GM12878 (cell line): Measurements from ENCODE around the gene REST. TPM values are rescaled to one million over a fixed set of nuclear protein-coding genes. Genes with fewer than 3 reads are reported as not detected.

Experiments used
- ATAC-seq: fragments of 200-7000 bp; cut with Tn5 transposase; 3 replicates; pipeline ENCODE4 v1.9.1; 2020; ENCODE audit warnings: mild to moderate bottlenecking, moderate library complexity
- BruUV-seq: library from RNA; stranded (reverse); fragments of 400-500 nt; replicated peaks from 2 replicates; lab custom pipeline; 2021; lab: Mats Ljungman, UMichigan
- CTCF ChIA-PET: fragments of 300-600 bp; sonication (Branson Sonifier 250); formaldehyde crosslinking; extraction: SDS; loops from one replicate; lab custom pipeline; 2021; ENCODE audit warnings: inconsistent platforms; lab: Yijun Ruan, JAX
- POLR2A ChIA-PET: fragments of 350-600 bp; formaldehyde crosslinking; extraction: SDS; loops from one replicate; lab custom pipeline; 2021; ENCODE audit warnings: inconsistent platforms; lab: Charles Lee
- RAD21 ChIA-PET: fragments of 300-600 bp; sonication (Branson Sonifier 250); formaldehyde crosslinking; loops from one replicate; lab custom pipeline; 2023; ENCODE audit warnings: antibody characterized with exemption; ENCODE audit not compliant: unreplicated experiment; lab: Charles Lee
- SMC1A ChIA-PET: fragments of 300-600 bp; sonication (Branson Sonifier 250); formaldehyde crosslinking; loops from one replicate; lab custom pipeline; 2023; ENCODE audit not compliant: unreplicated experiment, uncharacterized antibody; lab: Charles Lee
- DNase-seq: peaks from one replicate; pipeline ENCODE4 v3.0.0-alpha.2; 2011; ENCODE audit warnings: low read depth, low spot score
- FAIRE-seq: peaks from 3 replicates; lab custom pipeline; 2011; peaks lifted over from hg19 to GRCh38; lab: Jason Lieb, UNC
- H2AFZ ChIP-seq: 2 replicates; pipeline ENCODE4 v1.6.0; 2011; ENCODE audit warnings: low read depth, low read length, control low read depth; ENCODE audit not compliant: control insufficient read depth
- H3K27ac ChIP-seq: 2 replicates; pipeline ENCODE4 v1.5.1; 2011; ENCODE audit warnings: control low read depth; ENCODE audit not compliant: control insufficient read depth, insufficient read depth
- H3K27me3 ChIP-seq, 2 experiments: replicated peaks in 1 of 2; 2 replicates each; pipeline versions ENCODE4 v1.6.0 to v1.6.1; 2011; ENCODE audit warnings: low read length in 1 of 2; ENCODE audit not compliant: control insufficient read depth in 2 of 2, insufficient read depth in 2 of 2
- H3K36me3 ChIP-seq, 2 experiments: 2 replicates each; pipeline ENCODE4 v1.5.1; 2011; ENCODE audit warnings: low read length in 1 of 2; ENCODE audit not compliant: control insufficient read depth in 2 of 2, insufficient read depth in 2 of 2
- H3K4me1 ChIP-seq: 2 replicates; pipeline ENCODE4 v1.6.1; 2011; ENCODE audit warnings: mild to moderate bottlenecking, low read length, moderate library complexity, mixed read lengths; ENCODE audit not compliant: control insufficient read depth, insufficient read depth
- H3K4me2 ChIP-seq: 2 replicates; pipeline ENCODE4 v1.6.0; 2011; ENCODE audit warnings: control low read depth; ENCODE audit not compliant: control insufficient read depth, insufficient read depth
- H3K4me3 ChIP-seq: fragments of 200-600 bp; sonication (generic); 2 replicates; pipeline ENCODE4 v1.5.1; 2016
- H3K79me2 ChIP-seq: 2 replicates; pipeline ENCODE4 v1.6.0; 2011; ENCODE audit warnings: low read length; ENCODE audit not compliant: control insufficient read depth, insufficient read depth
- H3K9ac ChIP-seq: 2 replicates; pipeline ENCODE4 v1.8.0; 2011; ENCODE audit warnings: low read length, control low read depth, mixed read lengths; ENCODE audit not compliant: control insufficient read depth, insufficient read depth
- H3K9me3 ChIP-seq: replicated peaks from 3 replicates; pipeline ENCODE4 v1.5.1; 2011; ENCODE audit warnings: mild to moderate bottlenecking, low read length; ENCODE audit not compliant: control insufficient read depth, insufficient read depth
- H4K20me1 ChIP-seq: 2 replicates; pipeline ENCODE4 v1.6.0; 2011; ENCODE audit not compliant: control insufficient read depth, insufficient read depth
- CEBPZ ChIP-seq: fragments of 150-350 bp; IDR thresholded peaks from 2 replicates; pipeline ENCODE4 v1.6.1; 2016; ENCODE audit warnings: low read depth, low read length
- EP300 ChIP-seq, 2 experiments: fragments of 150-350 bp in 1 of 2; IDR thresholded peaks; 2 replicates each; pipeline ENCODE4 v1.6.1; 2011 to 2012; ENCODE audit warnings: low read depth in 2 of 2, low read length in 2 of 2, borderline replicate concordance in 1 of 2, improper control_type of control experiment in 1 of 2, inconsistent platforms in 1 of 2; ENCODE audit not compliant: control insufficient read depth in 1 of 2
- EZH2 ChIP-seq: IDR thresholded peaks from 2 replicates; pipeline ENCODE4 v1.6.1; 2012; ENCODE audit warnings: low read depth, mild to moderate bottlenecking, control low read depth, inconsistent platforms, low read length, borderline replicate concordance; ENCODE audit not compliant: control insufficient read depth
- FOS ChIP-seq: IDR thresholded peaks from 3 replicates; pipeline ENCODE4 v1.6.1; 2011; ENCODE audit warnings: borderline replicate concordance; ENCODE audit not compliant: insufficient read length; ENCODE audit errors: extremely low read depth
- FOXM1 ChIP-seq: IDR thresholded peaks from 2 replicates; pipeline ENCODE4 v1.6.1; 2012; ENCODE audit warnings: low read depth, mild to moderate bottlenecking, inconsistent platforms, low read length, moderate library complexity
- HCFC1 ChIP-seq: fragments of 150-350 bp; IDR thresholded peaks from 2 replicates; pipeline ENCODE4 v1.6.1; 2014; ENCODE audit warnings: low read length
- IRF3 ChIP-seq: fragments of 450-650 bp; IDR thresholded peaks from 2 replicates; pipeline ENCODE4 v1.6.1; 2014; ENCODE audit warnings: mild to moderate bottlenecking
- IRF4 ChIP-seq: IDR thresholded peaks from 2 replicates; pipeline ENCODE4 v1.6.1; 2011; ENCODE audit warnings: low read depth, low read length
- JUND ChIP-seq: IDR thresholded peaks from 2 replicates; pipeline ENCODE4 v1.6.1; 2012; ENCODE audit warnings: low read depth, mild to moderate bottlenecking, low read length, improper control_type of control experiment, moderate library complexity
- MXI1 ChIP-seq: fragments of 150-350 bp; IDR thresholded peaks from 2 replicates; pipeline ENCODE4 v1.6.1; 2011; ENCODE audit warnings: low read depth, mild to moderate bottlenecking, inconsistent platforms, low read length, improper control_type of control experiment
- POLR2A ChIP-seq: IDR thresholded peaks from 2 replicates; pipeline ENCODE4 v1.6.1; 2011; ENCODE audit warnings: low read depth, mild to moderate bottlenecking, low read length
- RELB ChIP-seq: fragments of 450-650 bp; IDR thresholded peaks from 2 replicates; pipeline ENCODE4 v1.6.1; 2017; ENCODE audit warnings: low read depth, mild to moderate bottlenecking, moderate library complexity
- ZNF24 ChIP-seq: fragments of 450-650 bp; IDR thresholded peaks from 2 replicates; pipeline ENCODE4 v1.6.1; 2017; ENCODE audit warnings: antibody characterized with exemption, mild to moderate bottlenecking
- ZNF622 ChIP-seq: fragments of 450-650 bp; IDR thresholded peaks from 2 replicates; pipeline ENCODE4 v1.6.1; 2017; ENCODE audit warnings: mild to moderate bottlenecking, inconsistent platforms
- ZNF687 ChIP-seq: fragments of 450-650 bp; IDR thresholded peaks from 2 replicates; pipeline ENCODE4 v1.6.1; 2017; ENCODE audit warnings: mild to moderate bottlenecking, moderate library complexity
- WGBS: methylation state at CpG from one replicate; pipeline ENCODE4 v1.1.6; 2016; ENCODE audit warnings: low lambda C conversion rate; ENCODE audit not compliant: insufficient replicate concordance, insufficient coverage; ENCODE audit errors: missing lambda C conversion rate; 5-methylcytosine and 5-hydroxymethylcytosine counted together
- in situ Hi-C: fragments of 300-500 bp; cut with MboI; formaldehyde crosslinking; loops from 9 replicates; pipeline ENCODE4 v1.14.3; 2018; ENCODE audit warnings: mixed read lengths
- intact Hi-C: fragments of 100-400 bp; cut with micrococcal nuclease; formaldehyde crosslinking; loops from one replicate; pipeline ENCODE4 v1.14.2; 2022; ENCODE audit not compliant: unreplicated experiment
- polyA plus RNA-seq, 11 experiments: library from polyadenylated mRNA; depleted of rRNA in 4 of 11; unstranded in 6 of 11; stranded (reverse) in 5 of 11; fragments of >200 nt; fragmentation: Nextera tagmentation in 4 of 11; fragmentation: Illumina TruSeq in 1 of 11; extraction: Ambion mirVana in 4 of 11; extraction: Trizol in 1 of 11; gene quantifications; 1 replicate in 1 of 11; 2 replicates in 10 of 11; pipeline versions ENCODE4 v1.2.1 to v1.2.3, GENCODE V29; 2011 to 2016; ENCODE audit warnings: inconsistent platforms in 2 of 11, missing spikeins in 2 of 11, low read depth in 1 of 11
- total RNA-seq, 4 experiments: library from RNA; depleted of rRNA in 3 of 4; stranded (reverse); fragments of >200 nt in 3 of 4; fragmentation: Illumina TruSeq in 1 of 4; extraction: Trizol in 1 of 4; gene quantifications; 2 replicates each; pipeline versions ENCODE4 v1.2.1 to v1.2.3, GENCODE V29; 2013 to 2021

The REST gene
- total and polyA plus RNA-seq, 10 of the 15 experiments (the other 5 are each of a cell fraction or from before 2014, with no cell fraction given) = 3.7 to 36.3 (median 20.4) TPM

GRCh38 chr4:56927196-56927595 lies 19.5 kb downstream of the REST start:
- Histone ChIP-seq H3K36me3 (peaks cover 3 to 20% of the 10 kb centered on the region in 2 experiments), H3K27ac (no peak overlapping the region), H3K4me2 (no peak overlapping the region), H2AFZ (no peak overlapping the region), H3K79me2 (no peaks in the 10 kb centered on the region; the same call in none of the 2 replicates), H3K4me3 (no peak overlapping the region), H3K4me1 (peaks cover 5% of the 10 kb centered on the region; the same call in 1 of the 2 replicates), H3K9me3 (no peaks in the 10 kb centered on the region), H3K9ac (no peak overlapping the region), H3K27me3 (no peaks in the 10 kb centered on the region), H4K20me1 (no peaks in the 10 kb centered on the region)
- CTCF ChIA-PET = interaction anchor here (1.0 kb wide), 1 partner anchor 21 kb away, joined by 4 read pairs; no protein-coding TSS in a partner anchor
- intact Hi-C loops (no loop called here), in situ Hi-C loops (no loop called here)
- WGBS = 76% methylated on average over 2 of the region's 2 CpGs
- RAD21 ChIA-PET = no interaction called here
- POLR2A ChIA-PET = no interaction called here
- ATAC-seq (no peak), FAIRE-seq (no peak), DNase-seq (no peak)
- BruUV-seq = no TSS peak
- SMC1A ChIA-PET = interaction anchor here (1.7 kb wide), 1 partner anchor 9 kb away, joined by 4 read pairs; no protein-coding TSS in a partner anchor
- TF ChIP-seq MXI1 (no peak), EP300 (IDR thresholded peaks at IDR 0.05; ENCODE audit: borderline replicate concordance in 1 of 2, control insufficient read depth in 1 of 2, low read depth in 2 of 2, low read length in 2 of 2) (no peak), FOXM1 (no peak), POLR2A (no peak), ZNF687 (no peak), CEBPZ (no peak), EZH2 (no peak), IRF3 (no peak), ZNF622 (no peak), RELB (no peak), ZNF24 (no peak), HCFC1 (no peak), JUND (no peak), IRF4 (no peak), FOS (no peak)
